ENCODE data around the gene ELOVL1. TPM values are rescaled to one million over a fixed set of nuclear protein-coding genes. Genes with fewer than 3 reads are reported as not detected.

The ELOVL1 gene
- total RNA-seq, 1 experiment from 2014 or later: 21.6 TPM

DNA sequence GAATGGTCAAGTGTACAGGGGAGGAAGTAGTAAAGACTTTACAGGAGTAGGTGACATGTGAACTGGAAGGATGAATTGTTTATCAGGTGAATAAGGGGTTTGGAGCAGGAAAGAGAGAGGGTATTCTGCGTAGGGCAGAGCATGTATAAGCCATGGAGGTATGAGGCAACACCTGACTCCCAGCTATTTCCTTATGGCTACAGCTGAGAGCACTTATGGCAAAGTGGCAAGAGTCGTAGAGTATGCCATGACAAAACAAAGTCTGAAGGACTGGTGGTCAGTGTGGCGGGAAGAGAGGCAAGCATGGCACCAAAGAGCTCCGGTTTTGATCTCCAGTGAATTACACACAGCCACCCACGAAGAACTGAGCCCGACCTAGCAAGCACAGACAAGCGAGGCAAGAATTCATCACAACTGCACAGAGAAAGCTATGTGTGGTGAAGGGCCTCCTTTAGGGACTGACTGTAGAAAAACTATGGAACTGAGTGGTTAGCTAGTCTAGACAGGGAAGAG, 9.0 kb upstream of the ELOVL1 start:
- Histone ChIP-seq H2BK15ac (ENCODE audit: low read depth, low read length) (no peak overlapping the region), H3T11ph (ENCODE audit: low read length) (no peak overlapping the region), H3K56ac (ENCODE audit: insufficient read length, low read depth, low read length) (no peak overlapping the region), H3K79me1 (ENCODE audit: insufficient read depth, low read depth, low read length, poor library complexity, severe bottlenecking) (no peaks in the 10 kb centered on the region), H3K9me3 (ENCODE audit: control insufficient read depth, low read depth, low read length) (no peaks in the 10 kb centered on the region), H3K4me1 (ENCODE audit: insufficient read depth, low read length) (no peaks in the 10 kb centered on the region), H2AFZ (ENCODE audit: low read length) (no peak overlapping the region), H4K20me1 (ENCODE audit: control insufficient read depth, insufficient read depth, insufficient read length) (no peaks in the 10 kb centered on the region), H3K79me2 (ENCODE audit: insufficient read depth, low read length) (no peaks in the 10 kb centered on the region), H3K18ac (ENCODE audit: insufficient read length, low read depth, low read length) (no peak overlapping the region), H2BK20ac (ENCODE audit: low read depth, low read length, poor library complexity, severe bottlenecking) (no peak overlapping the region), H2BK5ac (ENCODE audit: insufficient read length, low read length) (no peak overlapping the region), H4K5ac (ENCODE audit: insufficient read length, low read depth, low read length) (no peak overlapping the region), H2BK12ac (ENCODE audit: insufficient read length, low read depth, low read length) (no peak overlapping the region), H2BK120ac (ENCODE audit: low read depth, low read length, poor library complexity, severe bottlenecking) (no peak overlapping the region), H3K23me2 (ENCODE audit: insufficient read length, low read depth, low read length, poor library complexity, severe bottlenecking) (no peaks in the 10 kb centered on the region), H3K9ac (ENCODE audit: extremely low read depth, insufficient read length, low read length) (no peak overlapping the region), H3K4me2 (ENCODE audit: insufficient read depth, insufficient read length, low read length) (no peak overlapping the region), H3K14ac (ENCODE audit: insufficient read depth, low read length) (no peak overlapping the region), H4K91ac (ENCODE audit: insufficient read length, low read depth, low read length) (no peak overlapping the region), H3K4ac (ENCODE audit: low read depth, low read length) (no peak overlapping the region), H3K23ac (ENCODE audit: insufficient read length, low read depth, low read length) (no peak overlapping the region), H3K27me3 (ENCODE audit: insufficient read depth, low read length) (no peaks in the 10 kb centered on the region), H3K27ac (ENCODE audit: insufficient read length, low read depth, low read length) (no peak overlapping the region), H4K8ac (replicated peaks; ENCODE audit: insufficient read length, low read depth, low read length) (no peak overlapping the region), H2AK5ac (ENCODE audit: insufficient read length, low read length) (no peak overlapping the region)
- peaks cover 3 to 7% of the 10 kb centered on the region in 2 experiments for H3K4me1 Mint-ChIP-seq
- WGBS (ENCODE audit: extremely low coverage, insufficient read length, low lambda C conversion rate): no CpG with 5 or more reads among the region's 7 CpGs
- H3K27me3 Mint-ChIP-seq (ENCODE audit: low read depth): no peaks in the 10 kb centered on the region
- no peaks in the 10 kb centered on the region for H3K9me3 Mint-ChIP-seq
- DNase-seq: no peak
- H3K4me3 Mint-ChIP-seq: no peak overlapping the region
- no peak overlapping the region; a peak in 1 of 7 replicates for H3K27ac Mint-ChIP-seq
- TF ChIP-seq, protein P1, sequence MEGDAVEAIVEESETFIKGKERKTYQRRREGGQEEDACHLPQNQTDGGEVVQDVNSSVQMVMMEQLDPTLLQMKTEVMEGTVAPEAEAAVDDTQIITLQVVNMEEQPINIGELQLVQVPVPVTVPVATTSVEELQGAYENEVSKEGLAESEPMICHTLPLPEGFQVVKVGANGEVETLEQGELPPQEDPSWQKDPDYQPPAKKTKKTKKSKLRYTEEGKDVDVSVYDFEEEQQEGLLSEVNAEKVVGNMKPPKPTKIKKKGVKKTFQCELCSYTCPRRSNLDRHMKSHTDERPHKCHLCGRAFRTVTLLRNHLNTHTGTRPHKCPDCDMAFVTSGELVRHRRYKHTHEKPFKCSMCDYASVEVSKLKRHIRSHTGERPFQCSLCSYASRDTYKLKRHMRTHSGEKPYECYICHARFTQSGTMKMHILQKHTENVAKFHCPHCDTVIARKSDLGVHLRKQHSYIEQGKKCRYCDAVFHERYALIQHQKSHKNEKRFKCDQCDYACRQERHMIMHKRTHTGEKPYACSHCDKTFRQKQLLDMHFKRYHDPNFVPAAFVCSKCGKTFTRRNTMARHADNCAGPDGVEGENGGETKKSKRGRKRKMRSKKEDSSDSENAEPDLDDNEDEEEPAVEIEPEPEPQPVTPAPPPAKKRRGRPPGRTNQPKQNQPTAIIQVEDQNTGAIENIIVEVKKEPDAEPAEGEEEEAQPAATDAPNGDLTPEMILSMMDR (conservative IDR thresholded peaks at IDR 0.05): no peak
- peaks cover 0 to 8% (median 0%) of the 10 kb centered on the region in 3 experiments; a peak in 1 of 7 replicates for H3K36me3 Mint-ChIP-seq (ENCODE audit: insufficient read depth in 1 of 3, low read depth in 3 of 3)
